MM.1S (cell line): ENCODE data around the gene SMC1B.

Source experiments
- DNase-seq: peaks from one replicate; pipeline ENCODE4 v3.0.0-alpha.2; 2015
- H2AFZ ChIP-seq: fragments of 300-600 bp; sonication (generic); 2 replicates; pipeline ENCODE4 v1.6.0; 2016; ENCODE audit warnings: antibody characterized with exemption, low read length
- H3F3A ChIP-seq: fragments of 300-600 bp; sonication (generic); 2 replicates; pipeline ENCODE4 v1.6.1; 2016; ENCODE audit warnings: mild to moderate bottlenecking, antibody characterized with exemption, low read length, moderate library complexity, mixed read lengths; ENCODE audit not compliant: insufficient read depth
- H3K27ac ChIP-seq: fragments of 300-600 bp; sonication (generic); 2 replicates; pipeline ENCODE4 v1.5.1; 2016; ENCODE audit warnings: mild to moderate bottlenecking, low read length
- H3K27me3 ChIP-seq: fragments of 300-600 bp; sonication (generic); replicated peaks from 2 replicates; pipeline ENCODE4 v1.6.0; 2016; ENCODE audit warnings: low read length; ENCODE audit not compliant: insufficient read depth
- H3K36me3 ChIP-seq: fragments of 300-600 bp; sonication (generic); replicated peaks from 2 replicates; pipeline ENCODE4 v1.6.1; 2016; ENCODE audit warnings: mild to moderate bottlenecking, low read length, mixed read lengths; ENCODE audit not compliant: insufficient read depth
- H3K4me1 ChIP-seq: fragments of 300-600 bp; sonication (generic); 2 replicates; pipeline ENCODE4 v1.6.1; 2016; ENCODE audit warnings: low read length, mixed read lengths
- H3K4me2 ChIP-seq: fragments of 300-600 bp; sonication (generic); 2 replicates; pipeline ENCODE4 v1.6.0; 2016; ENCODE audit warnings: low read depth, low read length
- H3K4me3 ChIP-seq: fragments of 300-600 bp; sonication (generic); 2 replicates; pipeline ENCODE4 v1.5.1; 2016; ENCODE audit warnings: low read length, mixed read lengths
- H3K79me2 ChIP-seq: fragments of 300-600 bp; sonication (generic); 2 replicates; pipeline ENCODE4 v1.6.1; 2016; ENCODE audit warnings: mixed run types, low read length, mixed read lengths
- H3K9ac ChIP-seq: fragments of 300-600 bp; sonication (generic); 2 replicates; pipeline ENCODE4 v1.6.1; 2016; ENCODE audit warnings: low read length, mixed read lengths
- H3K9me2 ChIP-seq: fragments of 300-600 bp; sonication (generic); replicated peaks from 2 replicates; pipeline ENCODE4 v1.6.1; 2016; ENCODE audit warnings: mild to moderate bottlenecking, low read length, mixed read lengths; ENCODE audit not compliant: insufficient read depth
- H3K9me3 ChIP-seq: fragments of 300-600 bp; sonication (generic); replicated peaks from 2 replicates; pipeline ENCODE4 v1.6.1; 2016; ENCODE audit warnings: mild to moderate bottlenecking, low read length, mixed read lengths; ENCODE audit not compliant: insufficient read depth
- H4K20me1 ChIP-seq: fragments of 300-600 bp; sonication (generic); 2 replicates; pipeline ENCODE4 v1.6.1; 2016; ENCODE audit warnings: mild to moderate bottlenecking, low read length, moderate library complexity, mixed read lengths; ENCODE audit not compliant: insufficient read depth
- EZH2 ChIP-seq: fragments of 300-600 bp; sonication (generic); optimal IDR thresholded peaks from 2 replicates; pipeline ENCODE3; 2017; ENCODE audit warnings: low read depth, mild to moderate bottlenecking, antibody characterized with exemption, low read length, mixed read lengths
- EZH2phosphoT487 ChIP-seq: fragments of 300-600 bp; sonication (generic); IDR thresholded peaks from 2 replicates; pipeline ENCODE4 v1.6.1; 2018; ENCODE audit warnings: antibody characterized with exemption, low read length
- TF ChIP-seq, protein P1 (sequence below): fragments of 300-600 bp; sonication (generic); IDR thresholded peaks from 2 replicates; pipeline ENCODE4 v1.5.1; 2016; ENCODE audit warnings: antibody characterized with exemption, low read length, mixed read lengths

SMC1B gene

GRCh38 chr22:45343143-45343542 is 70.3 kb downstream of the SMC1B start:
- Histone ChIP-seq H4K20me1 (no peaks in the 10 kb centered on the region), H3K9me3 (no peaks in the 10 kb centered on the region), H3K9ac (no peak overlapping the region), H2AFZ (no peak overlapping the region), H3K4me2 (no peak overlapping the region), H3F3A (no peaks in the 10 kb centered on the region), H3K27me3 (no peaks in the 10 kb centered on the region), H3K36me3 (no peaks in the 10 kb centered on the region), H3K9me2 (no peaks in the 10 kb centered on the region), H3K4me3 (no peak overlapping the region), H3K4me1 (no peaks in the 10 kb centered on the region), H3K27ac (no peak overlapping the region), H3K79me2 (no peaks in the 10 kb centered on the region)
- DNase-seq: no peak
- TF ChIP-seq, protein P1, sequence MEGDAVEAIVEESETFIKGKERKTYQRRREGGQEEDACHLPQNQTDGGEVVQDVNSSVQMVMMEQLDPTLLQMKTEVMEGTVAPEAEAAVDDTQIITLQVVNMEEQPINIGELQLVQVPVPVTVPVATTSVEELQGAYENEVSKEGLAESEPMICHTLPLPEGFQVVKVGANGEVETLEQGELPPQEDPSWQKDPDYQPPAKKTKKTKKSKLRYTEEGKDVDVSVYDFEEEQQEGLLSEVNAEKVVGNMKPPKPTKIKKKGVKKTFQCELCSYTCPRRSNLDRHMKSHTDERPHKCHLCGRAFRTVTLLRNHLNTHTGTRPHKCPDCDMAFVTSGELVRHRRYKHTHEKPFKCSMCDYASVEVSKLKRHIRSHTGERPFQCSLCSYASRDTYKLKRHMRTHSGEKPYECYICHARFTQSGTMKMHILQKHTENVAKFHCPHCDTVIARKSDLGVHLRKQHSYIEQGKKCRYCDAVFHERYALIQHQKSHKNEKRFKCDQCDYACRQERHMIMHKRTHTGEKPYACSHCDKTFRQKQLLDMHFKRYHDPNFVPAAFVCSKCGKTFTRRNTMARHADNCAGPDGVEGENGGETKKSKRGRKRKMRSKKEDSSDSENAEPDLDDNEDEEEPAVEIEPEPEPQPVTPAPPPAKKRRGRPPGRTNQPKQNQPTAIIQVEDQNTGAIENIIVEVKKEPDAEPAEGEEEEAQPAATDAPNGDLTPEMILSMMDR: no peak

DNA sequence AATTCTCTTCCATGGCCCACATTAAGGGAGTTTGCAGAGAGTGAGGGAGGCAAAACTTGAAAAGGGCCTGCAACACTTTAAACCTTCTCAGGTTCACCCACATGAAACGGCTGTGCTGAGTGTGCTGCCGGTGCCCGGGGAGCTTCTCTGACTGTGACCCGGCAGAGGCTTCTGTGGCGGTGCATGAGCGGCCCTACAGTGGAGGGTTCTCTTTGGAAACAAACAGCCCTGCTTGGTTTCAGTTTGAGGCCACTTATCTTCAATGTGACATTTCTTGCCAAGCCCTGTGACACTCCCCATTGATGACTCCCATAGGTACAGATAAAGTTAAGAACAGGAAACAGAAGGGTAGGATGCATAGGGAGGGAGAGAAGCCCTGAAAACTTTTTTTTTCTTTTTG is 71.9 kb downstream of the SMC1B start:
- TF ChIP-seq EZH2: no peak
- no peak for TF ChIP-seq EZH2phosphoT487
- TF ChIP-seq, protein P1: no peak
- Histone ChIP-seq H3K4me2 (no peak overlapping the region), H3F3A (no peaks in the 10 kb centered on the region), H3K27me3 (no peaks in the 10 kb centered on the region), H3K27ac (no peak overlapping the region), H3K4me3 (no peak overlapping the region), H3K9me3 (no peaks in the 10 kb centered on the region), H3K9ac (no peak overlapping the region), H3K9me2 (no peaks in the 10 kb centered on the region), H2AFZ (no peak overlapping the region), H4K20me1 (no peaks in the 10 kb centered on the region), H3K79me2 (no peaks in the 10 kb centered on the region), H3K36me3 (no peaks in the 10 kb centered on the region), H3K4me1 (no peaks in the 10 kb centered on the region)
- no peak for DNase-seq

DNA sequence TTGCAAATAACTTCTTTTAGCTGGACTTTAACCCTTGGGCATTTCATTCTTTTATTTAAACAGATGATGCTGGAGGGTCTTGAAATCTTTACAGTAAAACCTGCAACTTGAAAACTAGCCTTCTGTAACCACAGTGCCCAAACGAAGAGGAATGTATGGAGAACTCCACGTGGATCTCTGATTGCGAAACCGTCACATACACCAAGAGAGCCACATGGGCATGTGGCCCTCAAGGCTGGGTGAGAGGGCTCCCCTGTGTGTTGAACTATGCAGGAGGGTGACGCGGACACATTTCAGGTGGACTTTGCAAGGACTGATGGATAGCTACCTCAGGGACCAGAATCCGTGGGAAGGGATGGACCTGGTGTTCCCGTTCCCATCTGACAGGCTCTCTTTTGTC is 73.1 kb downstream of the SMC1B start:
- no peak overlapping the region for H3K4me3 ChIP-seq
- no peak overlapping the region for H3K9ac ChIP-seq
- H3K9me2 ChIP-seq: no peaks in the 10 kb centered on the region
- no peak overlapping the region for H2AFZ ChIP-seq
- H3K4me1 ChIP-seq: no peaks in the 10 kb centered on the region
- no peak for DNase-seq
- H4K20me1 ChIP-seq: no peaks in the 10 kb centered on the region
- no peaks in the 10 kb centered on the region for H3K27me3 ChIP-seq
- no peak overlapping the region for H3K4me2 ChIP-seq
- TF ChIP-seq, protein P1: no peak
- TF ChIP-seq EZH2phosphoT487: no peak
- TF ChIP-seq EZH2: no peak
- no peaks in the 10 kb centered on the region for H3K9me3 ChIP-seq
- H3K27ac ChIP-seq: no peak overlapping the region
- H3K36me3 ChIP-seq: no peaks in the 10 kb centered on the region
- no peaks in the 10 kb centered on the region for H3K79me2 ChIP-seq
- H3F3A ChIP-seq: no peaks in the 10 kb centered on the region
